Adrenal gland (tissue), 12 donors: ENCODE results near the gene FOXB2. TPM values are rescaled to one million over a fixed set of nuclear protein-coding genes. Genes with fewer than 3 reads are reported as not detected.

Experiments used
- DNase-seq, 7 donors: peaks; one replicate each; pipeline ENCODE4 v3.0.0-alpha.2; 2019 to 2020
- H3K27ac ChIP-seq, 5 donors: fragments of 200-600 bp; sonication (generic) in 4 of 5; 1 replicate in 3 of 5; 2 replicates in 2 of 5; pipeline versions ENCODE4 v1.5.1 to v1.8.0; 2016 to 2020; ENCODE audit warnings: mild to moderate bottlenecking in 1 of 5
- H3K27me3 ChIP-seq: fragments of 200-600 bp; 2 replicates; pipeline ENCODE4 v1.8.0; 2021
- H3K36me3 ChIP-seq, 2 donors: fragments of 200-600 bp; replicated peaks in 1 of 2; 1 replicate in 1 of 2; 2 replicates in 1 of 2; pipeline versions ENCODE4 v1.5.1 to v1.8.0; 2018 to 2022
- H3K4me1 ChIP-seq, 2 donors: fragments of 200-600 bp; replicated peaks in 1 of 2; 1 replicate in 1 of 2; 2 replicates in 1 of 2; pipeline versions ENCODE4 v1.5.1 to v1.8.0; 2018 to 2021
- H3K4me3 ChIP-seq, 4 donors: fragments of 200-600 bp; sonication (generic) in 3 of 4; one replicate each; pipeline ENCODE4 v1.5.1; 2016 to 2018
- H3K9me3 ChIP-seq, 3 donors: fragments of 200-600 bp; sonication (generic) in 1 of 3; replicated peaks in 1 of 3; 1 replicate in 2 of 3; 2 replicates in 1 of 3; pipeline versions ENCODE4 v1.5.1 to v1.8.0; 2016 to 2021
- POLR2A ChIP-seq, 2 donors: fragments of 450-650 bp; IDR thresholded peaks; one replicate each; pipeline ENCODE4 v1.6.1; 2017; ENCODE audit warnings: antibody characterized with exemption in 2 of 2, mild to moderate bottlenecking in 2 of 2, moderate library complexity in 1 of 2
- WGBS, 4 donors: extraction: QIAGEN DNeasy Blood & Tissue Kit in 2 of 4; methylation state at CpG; one replicate each; pipeline versions ENCODE4 v1.1.5 to v1.1.7; 2013 to 2017; 5-methylcytosine and 5-hydroxymethylcytosine counted together
- intact Hi-C, 2 donors: fragments of 100-400 bp; cut with DNase I; formaldehyde crosslinking; loops; one replicate each; pipeline versions ENCODE4 v1.14.1 to v1.15.0; 2022 to 2023
- polyA plus RNA-seq, 3 donors: library from polyadenylated mRNA; stranded (reverse); fragments of 200-250 nt in 2 of 3; fragments of 350-450 nt in 1 of 3; fragmentation: Illumina TruSeq in 1 of 3; extraction: RNeasy Lipid Tissue Mini Kit (QIAGEN cat#74804) in 1 of 3; gene quantifications; one replicate each; pipeline ENCODE4 v1.2.3, GENCODE V29; 2013 to 2014
- total RNA-seq, 9 donors: library from RNA; depleted of rRNA in 4 of 9; stranded (reverse); fragments of >200 nt in 4 of 9; fragments of 120-200 nt in 1 of 9; fragmentation: NEBNext Ultra II Directional in 1 of 9; extraction: Animal tissue kit (Norgen Biotek cat#: 25700) in 1 of 9; gene quantifications; one replicate each; pipeline versions ENCODE4 v1.1.0 to v1.2.4, GENCODE V29; 2013 to 2023
- TF ChIP-seq, protein P1 (sequence below), 6 experiments: fragments of 450-650 bp in 4 of 6; fragments of 200-600 bp in 2 of 6; sonication (generic) in 1 of 6; IDR thresholded peaks; 1 replicate in 5 of 6; 2 replicates in 1 of 6; pipeline versions ENCODE4 v1.5.1 to v1.8.0; 2016 to 2021; ENCODE audit warnings: antibody characterized with exemption in 6 of 6, mild to moderate bottlenecking in 2 of 6, moderate library complexity in 1 of 6
- donor health status: healthy with polysubstance abuse.
- donor health status: Bipolar disorder and iron deficiency.
- donor health status: DM: yes; HTN: yes; CAD: no.
- donor health status: DM: no; HTN: no; CAD: no.
- donor health status: DM: no; HTN: no; CAD: no.
- donor health status: DM: yes; HTN: yes; CAD: no.

Gene FOXB2
- total and polyA plus RNA-seq, 12 donors, result not detected

DNA sequence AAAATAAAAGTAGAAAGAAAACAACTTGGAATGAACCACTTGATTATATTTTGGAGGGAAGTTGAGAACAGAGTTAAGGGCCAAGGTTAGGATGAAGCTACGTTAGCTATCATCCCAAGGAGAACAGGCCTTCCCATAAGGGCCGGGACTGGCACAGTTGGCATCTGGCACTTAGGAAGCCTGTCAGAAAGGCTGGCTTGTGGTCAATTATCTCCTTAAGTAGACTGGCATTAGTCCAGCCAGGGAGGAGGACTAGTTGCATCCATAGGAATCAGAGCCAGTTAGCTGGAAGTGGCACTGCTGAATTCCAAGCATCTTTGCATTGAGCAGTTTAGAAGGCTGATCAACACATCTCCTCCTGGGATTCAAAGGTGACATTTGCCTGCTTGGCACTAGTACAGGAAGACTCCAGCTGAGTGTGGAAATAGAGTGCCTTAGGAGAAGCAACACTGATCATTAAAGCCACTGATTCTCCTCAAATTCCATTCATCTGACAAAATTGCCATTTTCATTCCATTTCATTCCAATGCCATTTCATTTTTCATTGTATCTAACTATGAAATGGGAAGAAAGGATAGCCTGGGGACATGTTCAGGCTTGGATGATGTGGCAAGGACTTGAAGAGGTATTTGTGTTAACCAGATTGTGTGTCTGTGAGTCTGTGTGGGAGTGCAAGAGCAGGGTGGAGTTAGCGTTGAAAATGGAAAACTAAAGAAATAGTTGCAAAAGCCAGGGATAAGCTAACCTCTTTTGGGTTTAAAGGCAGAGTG lies 5.5 kb downstream of the FOXB2 start:
- intact Hi-C loops, result no loop called here
- TF ChIP-seq POLR2A (IDR thresholded peaks at IDR 0.05), result no peak
- TF ChIP-seq, protein P1, sequence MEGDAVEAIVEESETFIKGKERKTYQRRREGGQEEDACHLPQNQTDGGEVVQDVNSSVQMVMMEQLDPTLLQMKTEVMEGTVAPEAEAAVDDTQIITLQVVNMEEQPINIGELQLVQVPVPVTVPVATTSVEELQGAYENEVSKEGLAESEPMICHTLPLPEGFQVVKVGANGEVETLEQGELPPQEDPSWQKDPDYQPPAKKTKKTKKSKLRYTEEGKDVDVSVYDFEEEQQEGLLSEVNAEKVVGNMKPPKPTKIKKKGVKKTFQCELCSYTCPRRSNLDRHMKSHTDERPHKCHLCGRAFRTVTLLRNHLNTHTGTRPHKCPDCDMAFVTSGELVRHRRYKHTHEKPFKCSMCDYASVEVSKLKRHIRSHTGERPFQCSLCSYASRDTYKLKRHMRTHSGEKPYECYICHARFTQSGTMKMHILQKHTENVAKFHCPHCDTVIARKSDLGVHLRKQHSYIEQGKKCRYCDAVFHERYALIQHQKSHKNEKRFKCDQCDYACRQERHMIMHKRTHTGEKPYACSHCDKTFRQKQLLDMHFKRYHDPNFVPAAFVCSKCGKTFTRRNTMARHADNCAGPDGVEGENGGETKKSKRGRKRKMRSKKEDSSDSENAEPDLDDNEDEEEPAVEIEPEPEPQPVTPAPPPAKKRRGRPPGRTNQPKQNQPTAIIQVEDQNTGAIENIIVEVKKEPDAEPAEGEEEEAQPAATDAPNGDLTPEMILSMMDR (IDR thresholded peaks at IDR 0.05), result no peak
- Histone ChIP-seq H3K9me3 (no peaks in the 10 kb centered on the region), H3K4me1 (peaks cover 0 to 5% of the 10 kb centered on the region in 2 donors), H3K4me3 (no peak overlapping the region), H3K27ac (no peak overlapping the region), H3K36me3 (no peaks in the 10 kb centered on the region), H3K27me3 (peaks cover 56% of the 10 kb centered on the region)
- WGBS, 4 donors, result 76 to 83% (median 78%) methylated on average over 3 of the region's 3 CpGs
- DNase-seq, result no peak

DNA sequence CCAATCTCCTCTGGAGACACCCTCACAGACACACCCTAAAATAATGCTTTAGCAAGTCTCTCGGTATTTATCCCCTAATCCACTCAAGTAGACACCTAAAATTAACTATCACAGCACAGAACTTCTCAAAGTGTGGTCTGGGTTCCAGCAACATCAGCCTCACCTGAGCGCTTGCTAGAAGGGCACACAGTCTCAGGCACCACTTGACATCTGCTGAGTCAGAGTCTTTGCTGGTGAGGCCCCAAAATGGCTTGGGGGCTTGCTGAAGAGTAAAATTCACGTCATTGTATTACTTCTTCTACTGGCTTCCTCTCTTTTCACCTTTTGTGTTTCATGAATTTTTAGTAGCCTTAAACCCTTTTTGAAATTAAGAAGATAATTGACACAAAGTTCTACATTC lies 9.0 kb downstream of the FOXB2 start:
- no peak for DNase-seq
- H3K27me3 ChIP-seq, result peaks cover 22% of the 10 kb centered on the region
- H3K36me3 ChIP-seq, result no peaks in the 10 kb centered on the region
- H3K4me3 ChIP-seq, result no peak overlapping the region
- TF ChIP-seq POLR2A (IDR thresholded peaks at IDR 0.05), result no peak
- TF ChIP-seq, protein P1 (IDR thresholded peaks at IDR 0.05), result no peak
- no peaks in the 10 kb centered on the region for H3K4me1 ChIP-seq
- WGBS, 4 donors, result 45 to 58% (median 49%) methylated on average over 3 of the region's 3 CpGs
- intact Hi-C loops, result no loop called here
- H3K9me3 ChIP-seq, result no peaks in the 10 kb centered on the region
- no peak overlapping the region for H3K27ac ChIP-seq

DNA sequence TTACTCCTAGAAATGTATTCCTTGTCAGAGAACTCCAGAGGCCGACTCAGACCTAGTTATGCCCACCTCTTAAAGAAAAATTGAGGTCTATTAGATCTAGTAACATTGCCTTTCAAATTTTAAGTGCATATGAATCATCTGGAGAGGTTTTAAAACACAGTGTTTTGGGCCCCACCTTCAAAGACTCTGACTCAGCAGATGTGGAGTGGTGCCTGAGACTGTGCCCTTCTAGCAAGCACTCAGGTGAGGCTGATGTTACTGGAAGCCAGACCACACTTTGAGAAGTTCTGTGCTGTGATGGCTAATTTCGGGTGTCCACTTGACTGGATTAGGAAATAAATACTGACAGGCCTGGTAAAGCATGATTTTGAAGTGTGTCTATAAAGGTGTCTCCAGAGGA lies 10.6 kb downstream of the FOXB2 start:
- Histone ChIP-seq H3K9me3 (no peaks in the 10 kb centered on the region), H3K4me1 (no peaks in the 10 kb centered on the region), H3K4me3 (no peak overlapping the region), H3K27ac (no peak overlapping the region), H3K36me3 (no peaks in the 10 kb centered on the region), H3K27me3 (peaks cover 7% of the 10 kb centered on the region)
- DNase-seq, result no peak
- intact Hi-C loops, result no loop called here
- no peak for TF ChIP-seq POLR2A (IDR thresholded peaks at IDR 0.05)
- TF ChIP-seq, protein P1 (IDR thresholded peaks at IDR 0.05), result no peak
- WGBS, 4 donors, result 59 to 75% (median 65%) methylated on average over 2 of the region's 2 CpGs

DNA sequence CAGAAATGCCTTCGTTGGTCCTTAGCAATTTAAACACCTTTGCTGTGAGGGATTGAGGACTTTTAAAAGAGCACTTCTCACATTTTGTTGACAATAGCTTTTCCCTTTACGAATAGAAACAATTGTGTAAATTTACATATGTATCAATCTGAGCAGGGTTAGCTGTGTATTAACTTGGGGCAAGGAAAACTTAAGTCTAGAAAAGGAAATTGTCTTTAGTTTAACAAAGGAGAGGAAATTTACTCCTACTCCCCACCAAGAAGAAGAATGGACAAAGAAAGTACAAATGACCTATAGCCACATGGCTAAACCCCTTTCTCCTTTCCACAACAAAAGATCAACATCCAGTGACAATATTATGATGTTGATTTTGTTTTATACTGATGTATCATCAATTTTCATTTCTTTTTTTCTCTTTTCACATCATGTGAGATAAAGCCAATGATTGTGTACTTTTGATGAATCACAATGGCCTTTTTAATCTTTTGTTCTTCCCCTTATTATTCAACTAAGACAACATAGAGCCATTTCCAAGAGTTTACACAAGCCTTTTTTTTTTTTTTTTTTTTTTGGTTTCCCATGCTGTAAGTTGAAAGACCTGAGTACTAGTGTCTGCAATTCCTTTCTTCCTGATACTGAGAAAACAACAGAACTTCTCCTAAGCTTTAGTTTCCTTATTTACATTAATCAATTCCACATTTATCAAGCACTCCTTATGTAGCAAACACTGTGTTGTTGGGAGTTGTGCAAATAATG lies 19.0 kb downstream of the FOXB2 start:
- Histone ChIP-seq H3K9me3 (no peaks in the 10 kb centered on the region), H3K27ac (no peak overlapping the region), H3K27me3 (no peaks in the 10 kb centered on the region), H3K36me3 (no peaks in the 10 kb centered on the region), H3K4me1 (no peaks in the 10 kb centered on the region), H3K4me3 (no peak overlapping the region)
- TF ChIP-seq, protein P1 (IDR thresholded peaks at IDR 0.05), result no peak
- no peak for TF ChIP-seq POLR2A (IDR thresholded peaks at IDR 0.05)
- intact Hi-C loops, result no loop called here
- 6 to 17% (median 10%) methylated on average over 2 of the region's 2 CpGs for WGBS, 4 donors
- DNase-seq, result no peak
